K562 (cell line): ENCODE data around the gene FYB1.

Experiments
- CBX1 ChIP-seq: sonication (generic); IDR thresholded peaks from 2 replicates; pipeline ENCODE4 v1.6.1; 2016; ENCODE audit warnings: antibody characterized with exemption, low read depth, mild to moderate bottlenecking
- EP300 ChIP-seq: IDR thresholded peaks from 2 replicates; pipeline ENCODE4 v1.6.1; 2012; ENCODE audit warnings: low read length, improper control_type of control experiment
- FOXJ2 ChIP-seq: fragments of 200-800 bp; sonication (Bioruptor generic); IDR thresholded peaks from 2 replicates; pipeline ENCODE4 v1.6.1; 2016; ENCODE audit warnings: missing genetic modification characterization, missing compliant biosample characterization
- JUNB ChIP-seq: fragments of 450-650 bp; formaldehyde crosslinking; conservative IDR thresholded peaks from 2 replicates; pipeline ENCODE4 v1.4.0; 2020; ENCODE audit warnings: mild to moderate bottlenecking
- KAT7 ChIP-seq: sonication (generic); formaldehyde crosslinking; IDR thresholded peaks from 2 replicates; pipeline ENCODE4 v1.8.0; 2022; ENCODE audit warnings: missing genetic modification reagents, mild to moderate bottlenecking, borderline replicate concordance
- RBM22 ChIP-seq: fragments of 200-400 bp; formaldehyde crosslinking; IDR thresholded peaks from 2 replicates; pipeline ENCODE4 v1.6.1; 2018; ENCODE audit warnings: low read length, low read depth; ENCODE audit not compliant: poor library complexity, severe bottlenecking
- TEAD4 ChIP-seq, 2 experiments: sonication (generic) in 1 of 2; formaldehyde crosslinking in 1 of 2; IDR thresholded peaks; 2 replicates each; pipeline versions ENCODE4 v1.6.1 to v1.8.0; 2012 to 2022; ENCODE audit warnings: borderline replicate concordance in 1 of 2, inconsistent platforms in 1 of 2, low read length in 1 of 2, mild to moderate bottlenecking in 1 of 2, missing genetic modification reagents in 1 of 2
- ZBTB8A ChIP-seq: fragments of 450-650 bp; IDR thresholded peaks from 2 replicates; pipeline ENCODE4 v1.6.1; 2018; ENCODE audit warnings: mild to moderate bottlenecking, moderate library complexity; ENCODE audit not compliant: partially characterized antibody
- ZFP1 ChIP-seq: fragments of 450-650 bp; formaldehyde crosslinking; IDR thresholded peaks from 2 replicates; pipeline ENCODE4 v1.4.0; 2020; ENCODE audit warnings: mild to moderate bottlenecking, mixed read lengths
- ZNF696 ChIP-seq: fragments of 250-450 bp; sonication (Bioruptor Pico); conservative IDR thresholded peaks from 2 replicates; pipeline ENCODE4 v1.4.0; 2020; ENCODE audit warnings: mild to moderate bottlenecking, moderate library complexity
- TF ChIP-seq, protein P1 (sequence below), 3 experiments: IDR thresholded peaks in 2 of 3; conservative IDR thresholded peaks in 1 of 3; 2 replicates each; pipeline ENCODE4 v1.5.1; 2011 to 2012; ENCODE audit warnings: low read length in 3 of 3, mild to moderate bottlenecking in 3 of 3, control low read depth in 2 of 3, improper control_type of control experiment in 1 of 3, inconsistent platforms in 1 of 3, low read depth in 1 of 3, mixed read lengths in 1 of 3, moderate library complexity in 1 of 3; ENCODE audit not compliant: insufficient read depth in 2 of 3
- TF ChIP-seq, protein P2 (sequence below): sonication (generic); formaldehyde crosslinking; IDR thresholded peaks from 2 replicates; pipeline ENCODE4 v1.8.1; 2022; ENCODE audit warnings: missing genetic modification reagents
- TF ChIP-seq, protein P3 (sequence below): sonication (generic); formaldehyde crosslinking; IDR thresholded peaks from 2 replicates; pipeline ENCODE4 v1.9.0; 2022; ENCODE audit warnings: mild to moderate bottlenecking, missing genetic modification reagents

DNA sequence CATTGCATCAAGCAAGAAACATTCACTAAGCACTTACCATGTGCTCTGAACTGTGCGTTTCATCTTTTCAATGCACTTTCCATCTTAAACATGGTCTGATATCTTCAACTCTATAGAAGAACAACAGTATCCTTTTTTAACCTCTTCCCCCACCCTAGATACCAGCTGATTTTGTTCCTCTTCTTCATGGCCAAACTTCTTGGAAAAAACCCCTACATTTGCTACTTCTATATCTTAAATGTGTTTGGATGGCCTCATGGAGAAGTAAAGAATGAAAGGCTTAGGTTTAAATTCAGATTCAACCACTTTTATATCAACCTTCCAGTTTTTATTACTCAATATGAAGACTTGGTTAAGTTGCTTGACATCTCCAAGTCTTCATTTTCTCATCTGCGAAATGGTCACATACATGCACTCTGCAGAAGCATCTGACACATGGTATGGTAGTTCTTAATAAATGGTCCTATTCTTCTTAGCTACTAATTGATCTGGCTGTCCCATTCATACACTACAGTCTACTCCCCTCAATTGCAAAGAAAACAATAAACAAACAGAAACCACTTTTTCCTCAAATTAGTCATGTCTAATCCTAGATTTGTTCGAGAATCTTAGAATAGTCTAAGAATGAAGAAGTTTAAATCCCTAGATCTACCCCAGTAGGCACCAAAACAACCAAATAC lies 59.4 kb downstream of the FYB1 start:
- TF ChIP-seq, protein P1, sequence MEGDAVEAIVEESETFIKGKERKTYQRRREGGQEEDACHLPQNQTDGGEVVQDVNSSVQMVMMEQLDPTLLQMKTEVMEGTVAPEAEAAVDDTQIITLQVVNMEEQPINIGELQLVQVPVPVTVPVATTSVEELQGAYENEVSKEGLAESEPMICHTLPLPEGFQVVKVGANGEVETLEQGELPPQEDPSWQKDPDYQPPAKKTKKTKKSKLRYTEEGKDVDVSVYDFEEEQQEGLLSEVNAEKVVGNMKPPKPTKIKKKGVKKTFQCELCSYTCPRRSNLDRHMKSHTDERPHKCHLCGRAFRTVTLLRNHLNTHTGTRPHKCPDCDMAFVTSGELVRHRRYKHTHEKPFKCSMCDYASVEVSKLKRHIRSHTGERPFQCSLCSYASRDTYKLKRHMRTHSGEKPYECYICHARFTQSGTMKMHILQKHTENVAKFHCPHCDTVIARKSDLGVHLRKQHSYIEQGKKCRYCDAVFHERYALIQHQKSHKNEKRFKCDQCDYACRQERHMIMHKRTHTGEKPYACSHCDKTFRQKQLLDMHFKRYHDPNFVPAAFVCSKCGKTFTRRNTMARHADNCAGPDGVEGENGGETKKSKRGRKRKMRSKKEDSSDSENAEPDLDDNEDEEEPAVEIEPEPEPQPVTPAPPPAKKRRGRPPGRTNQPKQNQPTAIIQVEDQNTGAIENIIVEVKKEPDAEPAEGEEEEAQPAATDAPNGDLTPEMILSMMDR (IDR thresholded peaks at IDR 0.05 in 2 of 3, conservative IDR thresholded peaks at IDR 0.05 in 1 of 3; ENCODE audit: insufficient read depth in 2 of 3, low read depth in 1 of 3, low read length in 3 of 3), result no peak
- no peak for TF ChIP-seq RBM22
- TF ChIP-seq KAT7, result no peak
- no peak for TF ChIP-seq CBX1
- TF ChIP-seq ZFP1, result no peak
- TF ChIP-seq, protein P2, sequence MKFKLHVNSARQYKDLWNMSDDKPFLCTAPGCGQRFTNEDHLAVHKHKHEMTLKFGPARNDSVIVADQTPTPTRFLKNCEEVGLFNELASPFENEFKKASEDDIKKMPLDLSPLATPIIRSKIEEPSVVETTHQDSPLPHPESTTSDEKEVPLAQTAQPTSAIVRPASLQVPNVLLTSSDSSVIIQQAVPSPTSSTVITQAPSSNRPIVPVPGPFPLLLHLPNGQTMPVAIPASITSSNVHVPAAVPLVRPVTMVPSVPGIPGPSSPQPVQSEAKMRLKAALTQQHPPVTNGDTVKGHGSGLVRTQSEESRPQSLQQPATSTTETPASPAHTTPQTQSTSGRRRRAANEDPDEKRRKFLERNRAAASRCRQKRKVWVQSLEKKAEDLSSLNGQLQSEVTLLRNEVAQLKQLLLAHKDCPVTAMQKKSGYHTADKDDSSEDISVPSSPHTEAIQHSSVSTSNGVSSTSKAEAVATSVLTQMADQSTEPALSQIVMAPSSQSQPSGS (CRISPR knock-in tag), result no peak
- no peak for TF ChIP-seq ZNF696 (CRISPR knock-in tag)
- no peak for TF ChIP-seq JUNB
- TF ChIP-seq, protein P3, sequence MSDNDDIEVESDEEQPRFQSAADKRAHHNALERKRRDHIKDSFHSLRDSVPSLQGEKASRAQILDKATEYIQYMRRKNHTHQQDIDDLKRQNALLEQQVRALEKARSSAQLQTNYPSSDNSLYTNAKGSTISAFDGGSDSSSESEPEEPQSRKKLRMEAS (CRISPR knock-in tag), result no peak
- no peak for TF ChIP-seq EP300
- TF ChIP-seq FOXJ2 (tag), result no peak
- no peak for TF ChIP-seq TEAD4 (IDR thresholded peaks at IDR 0.05; ENCODE audit: low read length)
- TF ChIP-seq TEAD4 (CRISPR knock-in tag; IDR thresholded peaks at IDR 0.05; ENCODE audit: borderline replicate concordance), result no peak
- TF ChIP-seq ZBTB8A, result no peak
